Stimulated activated naive CD8-positive, alpha-beta T cell treated with anti-CD3 and anti-CD28 coated beads, Interleukin-15, Interleukin-2, amounts not matched to agents 100 ng/mL and 50 ng/mL, for 24 hours (primary cell): ENCODE measurements around the gene ACOT8.
"Not testable (repeated sequence)": the region's sequence is repeated elsewhere in the genome, so short reads cannot be mapped to it uniquely, and the experiment has no call there.

ENCODE experiments used
- H3K27ac Mint-ChIP-seq: one replicate; pipeline ENCODE4 v1.8.0; 2021; ENCODE audit warnings: mild to moderate bottlenecking, mixed read lengths
- H3K27me3 Mint-ChIP-seq: one replicate; pipeline ENCODE4 v1.8.0; 2021; ENCODE audit warnings: mixed read lengths
- H3K36me3 Mint-ChIP-seq: one replicate; pipeline ENCODE4 v1.8.0; 2021; ENCODE audit warnings: low read depth, mixed read lengths
- H3K4me1 Mint-ChIP-seq: one replicate; pipeline ENCODE4 v1.8.0; 2021; ENCODE audit warnings: low read depth, mixed read lengths
- H3K4me3 Mint-ChIP-seq: one replicate; pipeline ENCODE4 v1.8.0; 2021; ENCODE audit warnings: mild to moderate bottlenecking, mixed read lengths
- H3K9me3 Mint-ChIP-seq: one replicate; pipeline ENCODE4 v1.8.0; 2021; ENCODE audit warnings: mixed read lengths

The ACOT8 gene

GRCh38 chr20:45892049-45892825, 35.0 kb upstream of the ACOT8 start:
- Mint-ChIP-seq H3K36me3 (peaks cover 13% of the 10 kb centered on the region), H3K4me1 (peaks cover 36% of the 10 kb centered on the region)

GRCh38 chr20:45890985-45891983, 34.1 kb upstream of the ACOT8 start, which contains the start of the genes CTSA and NEURL2:
TSS of gene CTSA (plus strand) at chr20:45891335. CDS start at chr20:45891569, 234 bp downstream.
TSS of gene NEURL2 (minus strand) at chr20:45891208. CDS start at chr20:45890991, 217 bp downstream.
- H3K27me3 Mint-ChIP-seq: no peaks in the 10 kb centered on the region
- peaks cover 39% of the 10 kb centered on the region for H3K4me1 Mint-ChIP-seq
- peaks cover 8% of the 10 kb centered on the region for H3K36me3 Mint-ChIP-seq
- no peaks in the 10 kb centered on the region for H3K9me3 Mint-ChIP-seq
- peak within 1 kb of the TSS; percentile 94 for H3K27ac Mint-ChIP-seq
- H3K4me3 Mint-ChIP-seq: peak within 1 kb of the TSS; percentile 89

More at GRCh38 chr20:45892049-45892825, 35.0 kb upstream of the ACOT8 start:
- peak overlapping the region; percentile 79 for H3K27ac Mint-ChIP-seq
- H3K27me3 Mint-ChIP-seq: no peaks in the 10 kb centered on the region
- H3K4me3 Mint-ChIP-seq: peak overlapping the region; percentile 89
- H3K9me3 Mint-ChIP-seq: no peaks in the 10 kb centered on the region

- H3K27me3 Mint-ChIP-seq: no peaks in the 10 kb centered on the region
- peak overlapping the region; percentile 89 for H3K4me3 Mint-ChIP-seq
- H3K27ac Mint-ChIP-seq: peak overlapping the region; percentile 86
- peaks cover 11% of the 10 kb centered on the region for H3K36me3 Mint-ChIP-seq
- no peaks in the 10 kb centered on the region for H3K9me3 Mint-ChIP-seq
- peaks cover 47% of the 10 kb centered on the region for H3K4me1 Mint-ChIP-seq
Measured at GRCh38 chr20:45890077-45890984, 33.1 kb upstream of the ACOT8 start.

GRCh38 chr20:45888681-45889080, 31.5 kb upstream of the ACOT8 start:
- no peaks in the 10 kb centered on the region for H3K27me3 Mint-ChIP-seq
- H3K36me3 Mint-ChIP-seq: peaks cover 10% of the 10 kb centered on the region
- no peak overlapping the region for H3K4me3 Mint-ChIP-seq
- H3K9me3 Mint-ChIP-seq: no peaks in the 10 kb centered on the region
- peaks cover 50% of the 10 kb centered on the region for H3K4me1 Mint-ChIP-seq
- H3K27ac Mint-ChIP-seq: no peak overlapping the region

GRCh38 chr20:45887346-45887715, 30.1 kb upstream of the ACOT8 start, which contains the start of gene SPATA25:
TSS of gene SPATA25 (minus strand) at chr20:45887622. CDS start at chr20:45887590, 32 bp downstream.
- Mint-ChIP-seq H3K36me3 (peaks cover 22% of the 10 kb centered on the region), H3K4me3 (no peak within 1 kb of the TSS), H3K27ac (peak within 1 kb of the TSS; percentile 55), H3K9me3 (no peaks in the 10 kb centered on the region), H3K4me1 (peaks cover 53% of the 10 kb centered on the region), H3K27me3 (no peaks in the 10 kb centered on the region)

- peaks cover 52% of the 10 kb centered on the region for H3K4me1 Mint-ChIP-seq
- no peaks in the 10 kb centered on the region for H3K27me3 Mint-ChIP-seq
- H3K4me3 Mint-ChIP-seq: no peak overlapping the region
Measured at GRCh38 chr20:45886590-45887345, 29.6 kb upstream of the ACOT8 start.

GRCh38 chr20:45883100-45883469, 25.9 kb upstream of the ACOT8 start:
- peaks cover 26% of the 10 kb centered on the region for H3K36me3 Mint-ChIP-seq
- no peak overlapping the region for H3K4me3 Mint-ChIP-seq
- H3K4me1 Mint-ChIP-seq: peaks cover 52% of the 10 kb centered on the region
- no peaks in the 10 kb centered on the region for H3K27me3 Mint-ChIP-seq
- no peaks in the 10 kb centered on the region for H3K9me3 Mint-ChIP-seq
- no peak overlapping the region for H3K27ac Mint-ChIP-seq

More at GRCh38 chr20:45886590-45887345, 29.6 kb upstream of the ACOT8 start:
- peak overlapping the region; percentile 55 for H3K27ac Mint-ChIP-seq
- no peaks in the 10 kb centered on the region for H3K9me3 Mint-ChIP-seq
- H3K36me3 Mint-ChIP-seq: peaks cover 26% of the 10 kb centered on the region

GRCh38 chr20:45882469-45883099, 25.4 kb upstream of the ACOT8 start:
- H3K4me3 Mint-ChIP-seq: peak overlapping the region; percentile 63
- peak overlapping the region; percentile 15 for H3K27ac Mint-ChIP-seq
- H3K36me3 Mint-ChIP-seq: peaks cover 26% of the 10 kb centered on the region
- H3K4me1 Mint-ChIP-seq: peaks cover 52% of the 10 kb centered on the region
- H3K27me3 Mint-ChIP-seq: no peaks in the 10 kb centered on the region
- H3K9me3 Mint-ChIP-seq: no peaks in the 10 kb centered on the region

- H3K36me3 Mint-ChIP-seq: peaks cover 35% of the 10 kb centered on the region
- no peaks in the 10 kb centered on the region for H3K9me3 Mint-ChIP-seq
- no peaks in the 10 kb centered on the region for H3K27me3 Mint-ChIP-seq
- H3K4me1 Mint-ChIP-seq: peaks cover 48% of the 10 kb centered on the region
- peak within 1 kb of the TSS; percentile 85 for H3K4me3 Mint-ChIP-seq
- H3K27ac Mint-ChIP-seq: peak within 1 kb of the TSS; percentile 92
Measured at GRCh38 chr20:45880988-45881788, 24.0 kb upstream of the ACOT8 start, which contains the start of gene ZSWIM1. TSS of gene ZSWIM1 (plus strand) at chr20:45881227. CDS start at chr20:45882593, 1,366 bp downstream.

GRCh38 chr20:45878076-45878761, 21.0 kb upstream of the ACOT8 start:
- no peaks in the 10 kb centered on the region for H3K9me3 Mint-ChIP-seq
- no peaks in the 10 kb centered on the region for H3K27me3 Mint-ChIP-seq
- H3K4me3 Mint-ChIP-seq: no peak overlapping the region
- peaks cover 23% of the 10 kb centered on the region for H3K4me1 Mint-ChIP-seq
- peaks cover 23% of the 10 kb centered on the region for H3K36me3 Mint-ChIP-seq
- no peak overlapping the region for H3K27ac Mint-ChIP-seq

GRCh38 chr20:45874576-45874975, 17.4 kb upstream of the ACOT8 start:
- H3K4me3 Mint-ChIP-seq: no peak overlapping the region
- no peaks in the 10 kb centered on the region for H3K9me3 Mint-ChIP-seq
- H3K4me1 Mint-ChIP-seq: no peaks in the 10 kb centered on the region
- H3K27ac Mint-ChIP-seq: no peak overlapping the region
- no peaks in the 10 kb centered on the region for H3K27me3 Mint-ChIP-seq
- peaks cover 15% of the 10 kb centered on the region for H3K36me3 Mint-ChIP-seq

- not testable (repeated sequence) for H3K9me3 Mint-ChIP-seq, H3K27me3 Mint-ChIP-seq, H3K4me1 Mint-ChIP-seq, H3K27ac Mint-ChIP-seq, H3K4me3 Mint-ChIP-seq
- H3K36me3 Mint-ChIP-seq: peaks cover 15% of the 10 kb centered on the region
Measured at GRCh38 chr20:45874104-45874481, 16.9 kb upstream of the ACOT8 start.
